ENCODE results near the gene MYO9B.

The MYO9B gene

DNA sequence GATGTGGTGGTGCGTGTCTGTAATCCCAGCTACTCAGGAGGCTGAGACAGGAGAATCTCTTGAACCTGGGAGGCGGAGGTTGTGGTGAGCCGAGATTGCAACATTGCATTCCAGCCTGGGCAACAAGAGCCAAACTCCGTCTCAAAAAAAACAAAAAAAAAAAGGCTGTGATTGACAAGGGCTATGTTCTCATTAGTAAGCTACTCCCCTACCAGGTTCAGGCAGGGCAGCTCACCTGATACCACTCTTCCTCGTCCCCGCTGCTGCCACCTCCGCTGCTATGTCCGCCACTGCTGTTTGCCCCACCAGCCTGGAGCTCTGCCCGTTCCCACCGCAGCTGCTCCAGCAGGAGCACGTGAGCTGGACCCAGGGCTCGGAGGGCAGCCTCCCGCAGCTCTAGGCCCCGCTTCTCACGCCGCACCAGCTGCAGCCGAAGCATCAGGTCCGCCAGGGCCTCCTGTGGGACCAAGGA, 179.6 kb downstream of the MYO9B start:
- ChIA-PET POLR2A (interaction anchor here (1.0 kb wide), 1 partner anchor 10 kb away, joined by 3 read pairs; no protein-coding TSS in a partner anchor), CTCF (interaction anchor here (0.6 to 1.2 kb wide), 5 partner anchors 9 to 604 kb away, joined by 3 to 8 read pairs (median 3); partner anchors contain the start of gene USHBP1)
- TF ChIP-seq, protein P1, sequence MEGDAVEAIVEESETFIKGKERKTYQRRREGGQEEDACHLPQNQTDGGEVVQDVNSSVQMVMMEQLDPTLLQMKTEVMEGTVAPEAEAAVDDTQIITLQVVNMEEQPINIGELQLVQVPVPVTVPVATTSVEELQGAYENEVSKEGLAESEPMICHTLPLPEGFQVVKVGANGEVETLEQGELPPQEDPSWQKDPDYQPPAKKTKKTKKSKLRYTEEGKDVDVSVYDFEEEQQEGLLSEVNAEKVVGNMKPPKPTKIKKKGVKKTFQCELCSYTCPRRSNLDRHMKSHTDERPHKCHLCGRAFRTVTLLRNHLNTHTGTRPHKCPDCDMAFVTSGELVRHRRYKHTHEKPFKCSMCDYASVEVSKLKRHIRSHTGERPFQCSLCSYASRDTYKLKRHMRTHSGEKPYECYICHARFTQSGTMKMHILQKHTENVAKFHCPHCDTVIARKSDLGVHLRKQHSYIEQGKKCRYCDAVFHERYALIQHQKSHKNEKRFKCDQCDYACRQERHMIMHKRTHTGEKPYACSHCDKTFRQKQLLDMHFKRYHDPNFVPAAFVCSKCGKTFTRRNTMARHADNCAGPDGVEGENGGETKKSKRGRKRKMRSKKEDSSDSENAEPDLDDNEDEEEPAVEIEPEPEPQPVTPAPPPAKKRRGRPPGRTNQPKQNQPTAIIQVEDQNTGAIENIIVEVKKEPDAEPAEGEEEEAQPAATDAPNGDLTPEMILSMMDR (IDR thresholded peaks at IDR 0.05; ENCODE audit: insufficient read depth, low read length, missing control alignments), result no peak
- H3K4me3 ChIP-seq (ENCODE audit: low read depth, low read length), result no peak overlapping the region
- DNase-seq (ENCODE audit: low read depth, low spot score), result no peak

DNA sequence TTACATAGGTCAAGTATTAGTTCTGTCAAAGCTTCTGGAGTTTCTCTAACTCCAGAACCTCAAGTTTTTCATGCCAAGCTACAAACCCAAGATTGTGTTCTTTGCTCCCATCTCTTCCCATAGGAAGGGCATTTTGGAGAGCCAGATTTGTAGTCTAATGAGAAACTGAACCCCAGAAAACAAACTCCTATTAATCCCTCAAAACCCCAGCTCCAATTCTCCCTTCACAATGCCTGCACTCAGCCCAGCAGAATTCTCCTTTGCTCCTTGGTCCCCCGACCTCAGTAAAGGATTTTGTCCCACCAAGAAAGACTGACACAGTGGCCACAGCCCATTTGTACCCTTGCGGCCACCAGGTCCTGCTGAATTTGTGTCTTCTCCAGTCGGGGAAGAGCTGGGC, 180.6 kb downstream of the MYO9B start:
- DNase-seq (ENCODE audit: low read depth, low spot score), result no peak
- TF ChIP-seq, protein P1 (IDR thresholded peaks at IDR 0.05; ENCODE audit: insufficient read depth, low read length, missing control alignments), result no peak
- CTCF ChIA-PET, result interaction anchor here (1.1 kb wide), 1 partner anchor 26 kb away, joined by 3 read pairs; no protein-coding TSS in a partner anchor
- H3K4me3 ChIP-seq (ENCODE audit: low read depth, low read length), result no peak overlapping the region
- POLR2A ChIA-PET, result no interaction called here

DNA sequence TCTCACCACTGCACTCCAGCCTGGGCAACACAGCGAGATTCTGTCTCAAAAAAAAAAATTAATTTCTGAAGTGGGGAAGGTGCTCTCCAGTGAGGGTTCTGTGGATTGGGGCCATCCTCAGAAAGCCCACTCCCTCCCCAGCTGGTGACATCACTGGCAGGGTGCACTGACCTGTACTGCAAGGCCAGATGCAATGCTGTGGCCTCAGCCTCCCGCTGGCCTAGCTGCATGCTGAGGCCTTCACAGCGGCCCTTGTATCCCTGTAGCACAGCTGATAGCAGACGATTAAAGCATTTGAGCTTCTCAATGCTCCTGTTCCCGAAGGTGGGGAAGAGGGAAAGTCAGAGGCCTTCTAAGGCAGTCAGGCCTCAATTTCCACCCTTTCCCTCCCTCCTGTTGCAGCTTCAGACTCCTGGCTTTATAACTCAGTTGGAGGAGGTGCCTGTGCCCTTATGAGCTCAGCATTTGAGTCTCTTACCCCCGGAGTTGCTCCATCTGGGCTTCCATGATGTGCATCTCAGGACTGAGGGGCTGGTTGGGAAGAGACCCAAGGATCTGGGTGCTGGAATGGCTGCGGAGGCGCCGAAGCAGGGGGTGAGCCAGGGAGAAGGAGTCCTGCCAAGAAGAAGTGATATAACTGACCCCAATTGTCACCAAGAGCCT, 183.7 kb downstream of the MYO9B start:
- TF ChIP-seq, protein P1 (IDR thresholded peaks at IDR 0.05; ENCODE audit: insufficient read depth, low read length, missing control alignments), result no peak
- DNase-seq (ENCODE audit: low read depth, low spot score), result no peak
- CTCF ChIA-PET, result interaction anchor here (1.2 to 3.5 kb wide), 10 partner anchors 10 to 206 kb away, joined by 5 to 33 read pairs (median 6); partner anchors contain the start of genes ANO8 and MYO9B
- H3K4me3 ChIP-seq (ENCODE audit: low read depth, low read length), result no peak overlapping the region
- POLR2A ChIA-PET, result interaction anchor here (0.7 kb wide), 1 partner anchor 122 kb away, joined by 4 read pairs; no protein-coding TSS in a partner anchor

DNA sequence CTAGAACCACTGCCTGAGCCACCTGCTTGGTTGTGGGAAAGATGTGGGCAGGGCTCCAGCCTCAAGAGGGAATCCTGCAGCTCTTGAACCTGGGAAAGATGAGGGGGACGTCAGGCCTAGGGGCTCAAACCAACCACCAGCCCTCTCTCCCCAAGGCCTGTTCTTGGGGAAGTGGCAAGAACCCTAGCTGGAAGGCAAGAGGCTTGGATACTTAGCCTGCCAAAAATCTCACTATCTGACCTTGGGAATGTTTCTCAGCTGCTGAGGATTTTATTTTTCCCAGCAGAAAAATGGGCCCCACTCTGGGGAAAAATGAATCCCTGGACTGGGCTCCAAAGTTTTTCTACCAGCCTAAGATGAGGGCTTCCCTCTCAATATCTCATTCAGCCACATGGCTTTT, 184.4 kb downstream of the MYO9B start:
- no peak for DNase-seq (ENCODE audit: low read depth, low spot score)
- TF ChIP-seq, protein P1 (IDR thresholded peaks at IDR 0.05; ENCODE audit: insufficient read depth, low read length, missing control alignments), result no peak
- POLR2A ChIA-PET, result no interaction called here
- CTCF ChIA-PET, result interaction anchor here (0.7 to 3.5 kb wide), 22 partner anchors 8 to 596 kb away, joined by 3 to 33 read pairs (median 4); partner anchors contain the start of genes ANO8, MYO9B and OCEL1
- H3K4me3 ChIP-seq (ENCODE audit: low read depth, low read length), result no peak overlapping the region

DNA sequence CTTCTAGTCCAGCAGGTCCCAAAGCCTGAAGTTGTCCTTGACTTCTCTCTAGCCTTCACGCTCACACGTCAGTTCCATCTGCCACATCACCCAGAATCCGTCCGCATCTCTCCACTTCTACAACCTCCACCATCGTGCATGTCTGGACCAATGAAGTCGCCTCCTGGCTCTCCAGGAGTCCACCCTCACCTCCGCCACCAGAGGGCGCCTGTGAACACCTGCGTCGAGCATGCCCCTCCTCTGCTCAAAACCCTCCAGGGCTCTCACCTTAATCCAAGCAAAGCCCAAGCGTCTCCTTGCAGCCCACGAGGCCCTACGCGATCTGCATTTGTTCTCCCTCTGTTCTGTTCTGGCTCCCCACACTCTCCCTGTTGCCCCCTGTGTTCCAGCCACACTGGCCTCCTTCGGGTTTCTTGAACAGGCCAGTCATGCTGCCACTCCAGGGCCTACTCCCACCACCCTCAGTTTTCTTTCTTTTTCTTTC, 185.3 kb downstream of the MYO9B start:
- CTCF ChIA-PET, result interaction anchor here (0.7 to 3.5 kb wide), 22 partner anchors 9 to 595 kb away, joined by 3 to 33 read pairs (median 3); partner anchors contain the start of genes MYO9B and OCEL1
- no peak overlapping the region for H3K4me3 ChIP-seq (ENCODE audit: low read depth, low read length)
- POLR2A ChIA-PET, result no interaction called here
- TF ChIP-seq, protein P1 (IDR thresholded peaks at IDR 0.05; ENCODE audit: insufficient read depth, low read length, missing control alignments), result peak; percentile 92
- no peak for DNase-seq (ENCODE audit: low read depth, low spot score)

DNA sequence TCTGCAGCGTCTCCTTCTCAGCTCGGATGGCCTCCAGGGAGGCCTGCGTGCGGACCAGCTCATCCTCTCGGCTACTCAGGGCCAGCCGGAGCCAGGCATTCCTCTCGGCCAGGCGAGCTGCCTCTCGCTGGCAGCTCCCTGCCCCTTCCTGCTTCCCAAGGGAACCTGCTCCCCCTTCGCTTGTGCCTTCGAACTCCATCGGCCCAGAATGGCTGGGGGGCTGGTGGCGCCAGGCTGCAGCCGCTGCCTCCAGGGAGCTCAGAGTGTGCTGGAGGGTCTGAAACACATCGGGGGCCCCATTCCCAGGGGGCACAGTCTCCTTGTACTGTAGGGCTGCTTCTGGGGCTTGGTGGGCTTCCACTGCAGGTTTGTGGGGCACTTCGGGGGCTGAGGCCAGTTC, 187.0 kb downstream of the MYO9B start:
- no peak for DNase-seq (ENCODE audit: low read depth, low spot score)
- TF ChIP-seq, protein P1 (IDR thresholded peaks at IDR 0.05; ENCODE audit: insufficient read depth, low read length, missing control alignments), result no peak
- CTCF ChIA-PET, result interaction anchor here (1.2 to 3.9 kb wide), 6 partner anchors 8 to 195 kb away, joined by 3 to 33 read pairs (median 7); partner anchors contain the start of gene ANKLE1
- POLR2A ChIA-PET, result no interaction called here
- no peak overlapping the region for H3K4me3 ChIP-seq (ENCODE audit: low read depth, low read length)
